IMR-90 (cell line): ENCODE measurements around the gene LAMC3. TPM values are rescaled to one million over a fixed set of nuclear protein-coding genes. Genes with fewer than 3 reads are reported as not detected.

Experiments
- ATAC-seq: fragments of 200-7000 bp; cut with Tn5 transposase; 2 replicates; pipeline ENCODE4 v1.9.1; 2020; ENCODE audit warnings: low read depth, mild to moderate bottlenecking, moderate library complexity
- BruUV-seq: library from RNA; stranded (reverse); fragments of 400-500 nt; replicated peaks from 2 replicates; lab custom pipeline; 2021; lab: Mats Ljungman, UMichigan
- CTCF ChIA-PET: fragments of 300-600 bp; formaldehyde crosslinking; extraction: SDS; loops from one replicate; lab custom pipeline; 2021; ENCODE audit warnings: antibody characterized with exemption; lab: Yijun Ruan, JAX
- POLR2A ChIA-PET: fragments of 300-600 bp; sonication (Branson Sonifier 250); formaldehyde crosslinking; loops from one replicate; lab custom pipeline; 2022; ENCODE audit warnings: antibody characterized with exemption; ENCODE audit not compliant: unreplicated experiment; lab: Charles Lee
- DNase-seq: peaks from one replicate; pipeline ENCODE4 v3.0.0; 2013
- H2AFZ ChIP-seq: replicated peaks from 2 replicates; pipeline ENCODE3; 2013; ENCODE audit warnings: low read length, mild to moderate bottlenecking; ENCODE audit not compliant: poor library complexity
- H2AK5ac ChIP-seq: 2 replicates; pipeline ENCODE4 v1.6.1; 2013; ENCODE audit warnings: low read depth, low read length, inconsistent platforms
- H2AK9ac ChIP-seq: replicated peaks from 2 replicates; pipeline ENCODE3; 2013; ENCODE audit warnings: mild to moderate bottlenecking, low read depth, low read length, moderate library complexity; ENCODE audit not compliant: poor library complexity
- H2BK120ac ChIP-seq: 2 replicates; pipeline ENCODE4 v1.6.1; 2013; ENCODE audit warnings: low read depth, low read length, inconsistent platforms
- H2BK15ac ChIP-seq: 3 replicates; pipeline ENCODE4 v1.6.1; 2013; ENCODE audit warnings: low read depth, low read length, inconsistent platforms
- H2BK20ac ChIP-seq: 2 replicates; pipeline ENCODE4 v1.6.1; 2013; ENCODE audit warnings: low read depth, mild to moderate bottlenecking, inconsistent platforms, low read length, moderate library complexity
- H2BK5ac ChIP-seq: 2 replicates; pipeline ENCODE4 v1.6.1; 2013; ENCODE audit warnings: mild to moderate bottlenecking, low read depth, low read length, inconsistent platforms; ENCODE audit not compliant: poor library complexity, severe bottlenecking
- H3K14ac ChIP-seq: replicated peaks from 2 replicates; pipeline ENCODE4 v1.6.1; 2013; ENCODE audit warnings: low read depth, low read length, inconsistent platforms
- H3K18ac ChIP-seq: 2 replicates; pipeline ENCODE4 v1.6.1; 2013; ENCODE audit warnings: low read depth, low read length, control low read depth
- H3K23ac ChIP-seq: 2 replicates; pipeline ENCODE4 v1.6.1; 2013; ENCODE audit warnings: low read depth, low read length, inconsistent platforms
- H3K27ac ChIP-seq: 2 replicates; pipeline ENCODE4 v1.5.1; 2013; ENCODE audit warnings: mild to moderate bottlenecking, control low read depth, low read length; ENCODE audit not compliant: insufficient read depth
- H3K27me3 ChIP-seq: 2 replicates; pipeline ENCODE4 v1.6.1; 2013; ENCODE audit warnings: low read length; ENCODE audit not compliant: control insufficient read depth, insufficient read depth
- H3K36me3 ChIP-seq: 2 replicates; pipeline ENCODE4 v1.6.1; 2013; ENCODE audit warnings: low read length, mixed read lengths; ENCODE audit not compliant: control insufficient read depth, insufficient read depth
- H3K4ac ChIP-seq: 2 replicates; pipeline ENCODE4 v1.6.1; 2013; ENCODE audit warnings: low read depth, low read length, inconsistent platforms
- H3K4me1 ChIP-seq: 2 replicates; pipeline ENCODE4 v1.6.1; 2013; ENCODE audit warnings: low read length, mixed read lengths; ENCODE audit not compliant: control insufficient read depth, insufficient read depth
- H3K4me2 ChIP-seq: 2 replicates; pipeline ENCODE4 v1.6.1; 2013; ENCODE audit warnings: low read depth, mild to moderate bottlenecking, control low read depth, low read length, moderate library complexity
- H3K4me3 ChIP-seq: 2 replicates; pipeline ENCODE4 v1.5.1; 2013; ENCODE audit warnings: low read depth, mild to moderate bottlenecking, control low read depth, low read length, moderate library complexity; ENCODE audit not compliant: insufficient read depth
- H3K56ac ChIP-seq: 2 replicates; pipeline ENCODE4 v1.6.1; 2013; ENCODE audit warnings: low read length, inconsistent platforms; ENCODE audit not compliant: insufficient read depth; ENCODE audit errors: extremely low read depth
- H3K79me1 ChIP-seq, 2 experiments: 2 replicates each; pipeline ENCODE4 v1.6.1; 2013; ENCODE audit warnings: low read length in 2 of 2, inconsistent platforms in 1 of 2, low read depth in 1 of 2
- H3K9ac ChIP-seq: 2 replicates; pipeline ENCODE4 v1.6.1; 2013; ENCODE audit warnings: low read depth, low read length, control low read depth
- H3K9me1 ChIP-seq: 2 replicates; pipeline ENCODE4 v1.6.1; 2013; ENCODE audit warnings: low read length, inconsistent platforms; ENCODE audit not compliant: insufficient read depth
- H3K9me3 ChIP-seq: 2 replicates; pipeline ENCODE4 v1.6.1; 2013; ENCODE audit warnings: low read length; ENCODE audit not compliant: control insufficient read depth, insufficient read depth
- H4K20me1 ChIP-seq: 2 replicates; pipeline ENCODE4 v1.6.1; 2013; ENCODE audit warnings: low read length, inconsistent platforms; ENCODE audit not compliant: insufficient read depth
- H4K5ac ChIP-seq: 2 replicates; pipeline ENCODE4 v1.6.1; 2013; ENCODE audit warnings: mild to moderate bottlenecking, low read depth, low read length, control low read depth
- H4K8ac ChIP-seq, 2 experiments: 2 replicates each; pipeline ENCODE4 v1.6.1; 2013; ENCODE audit warnings: low read depth in 2 of 2, low read length in 2 of 2, control low read depth in 1 of 2, inconsistent platforms in 1 of 2
- H4K91ac ChIP-seq: 2 replicates; pipeline ENCODE4 v1.6.1; 2013; ENCODE audit warnings: low read depth, low read length, inconsistent platforms; ENCODE audit not compliant: insufficient read depth
- BHLHE40 ChIP-seq: fragments of 150-350 bp; IDR thresholded peaks from 2 replicates; pipeline ENCODE4 v1.6.1; 2016; ENCODE audit warnings: mild to moderate bottlenecking, low read depth, low read length
- CEBPB ChIP-seq: IDR thresholded peaks from 2 replicates; pipeline ENCODE4 v1.6.1; 2012; ENCODE audit warnings: low read depth, low read length, improper control_type of control experiment
- CHD1 ChIP-seq: IDR thresholded peaks from 2 replicates; pipeline ENCODE4 v1.6.1; 2012; ENCODE audit warnings: low read depth, low read length, improper control_type of control experiment
- FOS ChIP-seq: fragments of 150-350 bp; IDR thresholded peaks from 2 replicates; pipeline ENCODE4 v1.6.1; 2016; ENCODE audit warnings: low read depth, low read length
- MAFK ChIP-seq: IDR thresholded peaks from 2 replicates; pipeline ENCODE4 v1.6.1; 2012; ENCODE audit warnings: low read depth, low read length, improper control_type of control experiment
- MAZ ChIP-seq: IDR thresholded peaks from 2 replicates; pipeline ENCODE4 v1.6.1; 2012; ENCODE audit warnings: low read depth, mild to moderate bottlenecking, low read length, improper control_type of control experiment, moderate library complexity, borderline replicate concordance
- MXI1 ChIP-seq: IDR thresholded peaks from 2 replicates; pipeline ENCODE4 v1.6.1; 2012; ENCODE audit warnings: low read depth, mild to moderate bottlenecking, low read length, moderate library complexity, borderline replicate concordance
- NFE2L2 ChIP-seq: fragments of 150-350 bp; IDR thresholded peaks from 2 replicates; pipeline ENCODE4 v1.6.1; 2016; ENCODE audit warnings: low read depth, mild to moderate bottlenecking, low read length
- POLR2A ChIP-seq: IDR thresholded peaks from 2 replicates; pipeline ENCODE4 v1.6.1; 2012; ENCODE audit warnings: mild to moderate bottlenecking, low read depth, low read length
- RAD21 ChIP-seq: IDR thresholded peaks from 2 replicates; pipeline ENCODE4 v1.6.1; 2012; ENCODE audit warnings: low read length, improper control_type of control experiment
- RCOR1 ChIP-seq: IDR thresholded peaks from 2 replicates; pipeline ENCODE4 v1.6.1; 2012; ENCODE audit warnings: mild to moderate bottlenecking, low read length, improper control_type of control experiment; ENCODE audit not compliant: insufficient replicate concordance
- RFX5 ChIP-seq: IDR thresholded peaks from 2 replicates; pipeline ENCODE4 v1.8.0; 2012; ENCODE audit warnings: low read depth, mild to moderate bottlenecking, low read length, moderate library complexity
- SMC3 ChIP-seq: fragments of 150-350 bp; IDR thresholded peaks from 2 replicates; pipeline ENCODE4 v1.6.1; 2016; ENCODE audit warnings: low read depth, mild to moderate bottlenecking, antibody characterized with exemption, low read length, moderate library complexity
- WGBS, 2 experiments: methylation state at CpG; one replicate each; pipeline versions ENCODE4 v1.1.5 to v1.1.7; 2013; ENCODE audit warnings: missing lambda C conversion rate in 2 of 2; ENCODE audit not compliant: insufficient read length in 1 of 2; ENCODE audit errors: extremely low coverage in 2 of 2; 5-methylcytosine and 5-hydroxymethylcytosine counted together
- dilution Hi-C: fragments of 300-500 bp; cut with HindIII; formaldehyde crosslinking; loops from one replicate; pipeline ENCODE4 v1.14.3; 2018; ENCODE audit warnings: low sequenced_read_pairs; ENCODE audit not compliant: unreplicated experiment
- in situ Hi-C: fragments of 300-500 bp; cut with MboI; formaldehyde crosslinking; loops from 3 replicates; pipeline ENCODE4 v1.14.3; 2019; ENCODE audit warnings: low sequenced_read_pairs, inconsistent platforms, mixed read lengths
- intact Hi-C: fragments of 100-400 bp; cut with micrococcal nuclease; formaldehyde crosslinking; loops from 2 replicates; pipeline ENCODE4 v1.10.0; 2022
- polyA plus RNA-seq, 3 experiments: library from polyadenylated mRNA; depleted of rRNA; stranded (reverse); fragments of >200 nt; gene quantifications; 2 replicates each; pipeline ENCODE4 v1.2.3, GENCODE V29; 2012; ENCODE audit warnings: low replicate concordance in 1 of 3
- total RNA-seq: library from RNA; depleted of rRNA; stranded (reverse); fragments of >200 nt; gene quantifications from 2 replicates; pipeline ENCODE4 v1.2.3, GENCODE V29; 2012
- TF ChIP-seq, protein P1 (sequence below): fragments of 150-350 bp; IDR thresholded peaks from 2 replicates; pipeline ENCODE4 v1.6.1; 2017; ENCODE audit warnings: mild to moderate bottlenecking, antibody characterized with exemption, low read length, low read depth
- TF ChIP-seq, protein P2 (sequence below): fragments of 150-350 bp; IDR thresholded peaks from 2 replicates; pipeline ENCODE4 v1.6.1; 2016; ENCODE audit warnings: low read depth, mild to moderate bottlenecking, low read length, moderate library complexity, borderline replicate concordance
- TF ChIP-seq, protein P3 (sequence below): conservative IDR thresholded peaks from 2 replicates; pipeline ENCODE4 v1.5.1; 2012; ENCODE audit warnings: mild to moderate bottlenecking, low read depth, low read length, improper control_type of control experiment

The LAMC3 gene
- total and polyA plus RNA-seq, 2 of the 4 experiments (the other 2 are of a cell fraction) = not detected

DNA sequence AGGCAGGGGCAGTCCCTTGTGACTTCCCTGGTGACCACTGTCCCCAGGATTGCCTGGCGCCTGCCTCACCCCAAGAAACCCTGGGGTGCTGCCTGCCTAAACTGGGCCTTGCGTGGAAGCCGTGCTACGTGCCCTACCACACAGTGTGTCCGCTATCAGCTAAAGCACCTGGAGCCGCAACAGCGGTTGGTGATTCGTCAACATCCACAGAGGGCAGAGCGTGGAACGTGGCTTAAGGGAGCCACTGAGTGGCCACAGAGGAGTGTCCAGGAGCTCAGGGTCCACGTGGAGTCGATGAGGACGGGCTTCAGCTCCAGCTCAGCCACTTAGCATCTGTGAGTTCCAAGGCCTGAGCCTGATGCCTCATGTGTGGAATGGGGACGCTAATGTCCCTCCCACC lies 25.3 kb downstream of the LAMC3 start:
- no peak overlapping the region for H4K8ac ChIP-seq
- intact Hi-C loops = no loop called here
- no TSS peak for BruUV-seq
- H4K5ac ChIP-seq = no peak overlapping the region
- no peaks in the 10 kb centered on the region for H4K20me1 ChIP-seq
- H3K56ac ChIP-seq = no peak overlapping the region
- no peak overlapping the region for H2BK15ac ChIP-seq
- H3K4me3 ChIP-seq = no peak overlapping the region
- no peak overlapping the region for H2BK120ac ChIP-seq
- H3K4ac ChIP-seq = no peak overlapping the region
- no peak overlapping the region for H2BK20ac ChIP-seq
- H3K9me3 ChIP-seq = no peaks in the 10 kb centered on the region
- no peak overlapping the region for H3K23ac ChIP-seq
- DNase-seq (no peak), ATAC-seq (no peak)
- WGBS, 2 experiments = 85% methylated on average over 11 of the region's 14 CpGs; no CpG with 5 or more reads in 1 of the 2 experiments
- no peak overlapping the region for H3K27ac ChIP-seq
- ChIA-PET POLR2A (no interaction called here), CTCF (no interaction called here)
- TF ChIP-seq, protein P1, sequence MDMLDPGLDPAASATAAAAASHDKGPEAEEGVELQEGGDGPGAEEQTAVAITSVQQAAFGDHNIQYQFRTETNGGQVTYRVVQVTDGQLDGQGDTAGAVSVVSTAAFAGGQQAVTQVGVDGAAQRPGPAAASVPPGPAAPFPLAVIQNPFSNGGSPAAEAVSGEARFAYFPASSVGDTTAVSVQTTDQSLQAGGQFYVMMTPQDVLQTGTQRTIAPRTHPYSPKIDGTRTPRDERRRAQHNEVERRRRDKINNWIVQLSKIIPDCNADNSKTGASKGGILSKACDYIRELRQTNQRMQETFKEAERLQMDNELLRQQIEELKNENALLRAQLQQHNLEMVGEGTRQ = no peak
- TF ChIP-seq RFX5 (no peak), CEBPB (no peak), MXI1 (no peak), SMC3 (no peak), CHD1 (no peak), FOS (no peak), MAFK (no peak), MAZ (no peak), BHLHE40 (no peak), RAD21 (no peak), RCOR1 (no peak), NFE2L2 (no peak), POLR2A (no peak)
- TF ChIP-seq, protein P2, sequence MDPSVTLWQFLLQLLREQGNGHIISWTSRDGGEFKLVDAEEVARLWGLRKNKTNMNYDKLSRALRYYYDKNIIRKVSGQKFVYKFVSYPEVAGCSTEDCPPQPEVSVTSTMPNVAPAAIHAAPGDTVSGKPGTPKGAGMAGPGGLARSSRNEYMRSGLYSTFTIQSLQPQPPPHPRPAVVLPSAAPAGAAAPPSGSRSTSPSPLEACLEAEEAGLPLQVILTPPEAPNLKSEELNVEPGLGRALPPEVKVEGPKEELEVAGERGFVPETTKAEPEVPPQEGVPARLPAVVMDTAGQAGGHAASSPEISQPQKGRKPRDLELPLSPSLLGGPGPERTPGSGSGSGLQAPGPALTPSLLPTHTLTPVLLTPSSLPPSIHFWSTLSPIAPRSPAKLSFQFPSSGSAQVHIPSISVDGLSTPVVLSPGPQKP = no peak
- TF ChIP-seq, protein P3, sequence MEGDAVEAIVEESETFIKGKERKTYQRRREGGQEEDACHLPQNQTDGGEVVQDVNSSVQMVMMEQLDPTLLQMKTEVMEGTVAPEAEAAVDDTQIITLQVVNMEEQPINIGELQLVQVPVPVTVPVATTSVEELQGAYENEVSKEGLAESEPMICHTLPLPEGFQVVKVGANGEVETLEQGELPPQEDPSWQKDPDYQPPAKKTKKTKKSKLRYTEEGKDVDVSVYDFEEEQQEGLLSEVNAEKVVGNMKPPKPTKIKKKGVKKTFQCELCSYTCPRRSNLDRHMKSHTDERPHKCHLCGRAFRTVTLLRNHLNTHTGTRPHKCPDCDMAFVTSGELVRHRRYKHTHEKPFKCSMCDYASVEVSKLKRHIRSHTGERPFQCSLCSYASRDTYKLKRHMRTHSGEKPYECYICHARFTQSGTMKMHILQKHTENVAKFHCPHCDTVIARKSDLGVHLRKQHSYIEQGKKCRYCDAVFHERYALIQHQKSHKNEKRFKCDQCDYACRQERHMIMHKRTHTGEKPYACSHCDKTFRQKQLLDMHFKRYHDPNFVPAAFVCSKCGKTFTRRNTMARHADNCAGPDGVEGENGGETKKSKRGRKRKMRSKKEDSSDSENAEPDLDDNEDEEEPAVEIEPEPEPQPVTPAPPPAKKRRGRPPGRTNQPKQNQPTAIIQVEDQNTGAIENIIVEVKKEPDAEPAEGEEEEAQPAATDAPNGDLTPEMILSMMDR = no peak
- no peak overlapping the region for H2AFZ ChIP-seq
- H2BK5ac ChIP-seq = no peak overlapping the region
- no peak overlapping the region for H3K14ac ChIP-seq
- H2AK9ac ChIP-seq = no peak overlapping the region
- H3K27me3 ChIP-seq = peaks cover 58% of the 10 kb centered on the region
- H4K91ac ChIP-seq = no peak overlapping the region
- no peak overlapping the region for H3K9ac ChIP-seq
- H3K4me1 ChIP-seq = no peaks in the 10 kb centered on the region
- no peak overlapping the region for H3K4me2 ChIP-seq
- no peak overlapping the region for H3K18ac ChIP-seq
- H2AK5ac ChIP-seq = no peak overlapping the region
- no peaks in the 10 kb centered on the region for H3K36me3 ChIP-seq
- in situ Hi-C loops = no loop called here
- H3K9me1 ChIP-seq = no peaks in the 10 kb centered on the region
- H3K79me1 ChIP-seq = no peaks in the 10 kb centered on the region
- dilution Hi-C loops = no loop called here
